Amygdala (tissue), 56 donors: Measurements from ENCODE around the gene ARHGAP40.

Experiments used
- DNase-seq, 56 donors: peaks; one replicate each; lab custom pipeline; 2025; lab: John Stamatoyannopoulos, UW

ARHGAP40 gene

DNA sequence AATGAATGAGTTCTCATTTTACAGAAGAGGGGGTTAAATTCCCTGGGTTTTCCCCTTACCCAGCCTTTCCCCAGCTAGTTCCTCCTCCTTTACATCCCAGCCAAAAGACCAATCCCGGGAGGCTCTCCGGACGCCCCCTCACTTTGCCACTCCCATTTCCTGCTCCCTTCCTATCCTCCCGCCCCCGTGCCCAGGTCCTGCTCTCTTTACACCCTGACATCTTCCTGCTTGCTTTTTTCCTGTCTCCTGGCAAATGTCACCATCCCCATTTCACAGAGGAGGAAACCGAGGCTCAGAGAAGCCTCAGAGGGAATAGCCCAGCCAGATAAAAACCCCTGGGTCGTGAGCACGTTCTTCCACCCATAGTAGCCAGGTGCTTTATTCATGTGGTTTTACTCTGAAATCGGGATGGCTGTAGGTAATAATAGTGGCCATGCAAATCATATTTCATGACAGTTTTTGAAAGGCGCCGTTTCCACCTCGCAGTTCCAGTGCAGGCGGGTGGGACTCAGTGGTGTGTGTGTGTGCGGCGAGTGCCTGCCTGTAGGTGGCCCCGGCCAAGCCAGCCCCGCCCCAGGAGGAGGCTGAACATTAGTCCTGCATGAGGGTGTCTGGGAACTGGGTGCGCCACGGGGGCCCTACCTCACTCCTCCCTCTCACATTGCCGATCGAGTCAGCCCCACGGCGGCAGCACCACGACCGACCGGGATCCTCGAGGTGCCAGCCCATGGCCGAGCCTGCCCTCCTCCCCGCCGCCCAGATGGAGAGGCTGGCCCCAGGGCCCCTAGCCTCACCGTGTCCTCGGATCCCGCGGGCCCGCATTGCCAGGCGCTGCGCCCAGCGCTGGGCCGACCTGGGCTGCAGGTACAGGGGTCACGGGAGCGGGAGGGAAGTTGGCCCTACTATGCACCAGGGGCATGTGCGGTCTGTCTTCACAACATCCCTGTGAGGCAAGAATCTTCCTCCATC is at the start of gene ARHGAP40:
ARHGAP40 (plus strand) TSS at position 594 of the 969 bp plus-strand sequence.
- no peak for DNase-seq

DNA sequence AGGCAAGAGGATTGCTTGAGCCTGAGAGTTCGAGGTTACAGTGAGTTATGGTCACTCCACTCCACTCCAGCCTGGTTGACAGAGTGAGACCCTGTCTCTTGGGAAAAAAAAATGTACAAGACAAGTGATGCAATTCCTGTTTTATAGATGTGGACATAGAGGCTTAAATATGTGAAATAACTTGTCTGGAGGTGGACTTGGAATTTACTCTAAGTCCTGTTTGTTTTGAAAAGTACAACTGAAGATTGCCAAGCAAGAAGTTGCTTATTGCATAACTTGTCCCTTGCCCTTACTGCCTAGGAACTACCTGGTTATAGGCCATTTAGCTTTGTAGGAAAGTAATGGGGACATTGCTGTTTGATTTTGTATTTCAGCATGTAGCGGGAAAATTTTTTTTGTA is 46.6 kb upstream of the ARHGAP40 start:
- DNase-seq = no peak

- no peak for DNase-seq
Observed at GRCh38 chr20:38555395-38555794, 46.2 kb upstream of the ARHGAP40 start.

GRCh38 chr20:38557174-38557573 is 44.4 kb upstream of the ARHGAP40 start:
- DNase-seq = no peak

GRCh38 chr20:38558596-38559360 is 42.8 kb upstream of the ARHGAP40 start:
- DNase-seq = no peak

GRCh38 chr20:38559764-38560163 is 41.8 kb upstream of the ARHGAP40 start:
- DNase-seq = no peak

GRCh38 chr20:38563802-38564431 is 37.7 kb upstream of the ARHGAP40 start:
- DNase-seq = no peak

DNA sequence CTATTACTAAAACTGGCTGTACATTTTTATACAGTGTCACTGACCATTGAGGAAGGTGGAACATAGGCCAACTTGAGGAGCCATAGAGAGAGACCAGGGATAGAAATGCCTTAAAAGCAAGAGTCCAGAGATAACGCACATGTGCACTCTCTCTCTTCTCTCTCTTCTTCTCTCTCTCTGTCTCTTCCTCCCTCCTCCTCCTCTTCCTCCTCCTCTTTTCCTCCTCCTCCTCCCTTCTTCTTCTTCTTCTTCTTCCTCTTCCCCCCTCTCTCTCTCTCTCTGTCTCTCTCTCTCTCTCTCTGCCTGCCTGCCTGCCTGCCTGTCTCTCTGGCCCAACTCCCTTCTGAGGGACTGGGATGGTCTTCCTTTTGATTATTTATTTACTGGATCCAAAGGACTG is 36.9 kb upstream of the ARHGAP40 start:
- DNase-seq = no peak

- no peak for DNase-seq
Observed at GRCh38 chr20:38566036-38566598, 35.5 kb upstream of the ARHGAP40 start.

GRCh38 chr20:38569747-38570525 is 31.7 kb upstream of the ARHGAP40 start:
- no peak for DNase-seq

- DNase-seq = peak in 14 of 56 donors; percentile 5 to 50 (median 22)
Observed at GRCh38 chr20:38573413-38573812, 28.2 kb upstream of the ARHGAP40 start.

GRCh38 chr20:38579219-38579910 is 22.2 kb upstream of the ARHGAP40 start:
- no peak for DNase-seq

- no peak for DNase-seq
Observed at GRCh38 chr20:38579921-38580320, 21.7 kb upstream of the ARHGAP40 start.

DNA sequence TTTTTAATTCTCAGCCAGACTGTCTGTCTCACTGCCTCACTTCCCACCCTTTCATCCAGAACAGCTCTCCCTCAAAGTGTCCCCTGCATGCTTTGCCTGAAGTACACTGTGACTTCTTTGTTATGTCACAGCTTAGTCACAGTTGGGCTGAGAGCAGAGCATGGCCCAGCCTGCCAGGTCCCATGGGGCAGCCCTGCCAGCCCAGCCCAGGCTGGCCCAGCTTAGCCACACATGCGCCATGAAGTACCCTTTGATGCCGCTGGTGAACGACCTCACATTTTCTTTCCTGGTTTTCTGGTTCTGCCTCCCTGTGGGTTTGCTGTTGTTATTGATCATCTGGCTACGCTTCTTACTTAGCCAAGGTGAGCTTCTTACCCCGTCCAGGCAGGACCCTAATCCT is 20.6 kb upstream of the ARHGAP40 start, which contains the start of gene ADIG:
ADIG (plus strand) TSS at position 185 of the 400 bp plus-strand sequence; CDS start at position 239, 54 bp downstream.
- DNase-seq = peak in 48 of 56 donors; percentile 5 to 80 (median 54)

GRCh38 chr20:38581830-38582358 is 19.7 kb upstream of the ARHGAP40 start:
- no peak for DNase-seq

DNA sequence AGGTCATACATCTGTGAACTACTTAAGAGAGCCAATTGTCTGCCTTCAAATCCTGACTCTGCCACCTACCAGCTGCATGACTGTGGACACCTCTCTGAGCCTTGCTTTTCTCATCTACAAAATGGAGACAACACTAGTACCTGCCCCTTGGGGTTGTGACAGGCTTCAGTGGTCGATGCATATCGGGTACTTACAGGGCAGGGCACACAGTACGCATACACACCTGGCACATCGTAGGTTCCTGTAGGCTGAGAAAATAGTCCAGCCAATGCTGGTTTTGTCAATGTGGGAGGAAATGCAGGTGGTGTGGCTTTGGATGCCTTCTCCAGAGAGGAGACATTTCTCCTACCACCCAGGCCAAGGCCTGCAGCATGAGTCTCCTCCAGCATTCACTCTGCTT is 18.3 kb upstream of the ARHGAP40 start:
- no peak for DNase-seq

DNA sequence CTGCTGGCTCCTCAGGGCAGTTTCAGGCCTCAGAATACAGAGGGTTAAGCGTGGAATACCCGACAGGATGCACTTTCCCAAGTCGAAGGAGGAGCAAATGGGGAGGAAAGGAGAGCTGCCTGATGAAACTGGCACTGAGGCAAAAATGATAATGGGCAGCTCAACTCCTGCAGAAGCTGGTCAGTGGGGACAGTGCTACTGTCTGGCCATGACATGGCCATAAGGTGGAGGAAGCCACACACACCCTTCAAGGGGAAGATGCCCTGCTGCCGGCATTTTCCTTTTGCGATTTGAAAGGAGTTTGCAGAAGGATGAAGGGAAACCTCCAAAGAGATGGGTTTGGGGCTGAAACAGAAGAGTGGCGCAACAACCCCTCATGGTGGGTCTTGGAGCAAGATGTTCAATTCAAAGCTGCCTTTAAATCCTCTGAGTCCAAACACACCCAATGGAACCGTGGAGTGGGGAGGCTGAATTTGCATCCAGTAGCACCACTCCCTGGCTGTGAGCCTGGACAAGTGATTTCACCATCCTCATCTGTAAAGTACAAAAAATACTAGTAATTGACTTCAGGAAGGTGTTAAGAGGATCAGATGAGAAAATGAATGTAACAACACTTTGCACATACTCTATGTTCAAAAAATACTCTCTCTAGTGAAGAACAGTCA is 17.4 kb upstream of the ARHGAP40 start:
- no peak for DNase-seq
